Thyroid gland (tissue), 4 donors: ENCODE results near the gene TMEM222. TPM values are rescaled to one million over a fixed set of nuclear protein-coding genes. Genes with fewer than 3 reads are reported as not detected.

Source experiments
- DNase-seq, 2 donors: peaks; one replicate each; pipeline ENCODE4 v3.0.0-alpha.2; 2019
- H3K27ac ChIP-seq, 3 donors: fragments of 200-600 bp; sonication (generic); 1 replicate in 2 of 3; 2 replicates in 1 of 3; pipeline ENCODE4 v1.5.1; 2016 to 2019; ENCODE audit warnings: mild to moderate bottlenecking in 1 of 3, moderate library complexity in 1 of 3
- H3K27me3 ChIP-seq: fragments of 200-600 bp; sonication (generic); one replicate; pipeline ENCODE4 v1.5.1; 2019
- H3K36me3 ChIP-seq, 2 donors: fragments of 200-600 bp; sonication (generic); one replicate each; pipeline ENCODE4 v1.5.1; 2016 to 2019
- H3K4me1 ChIP-seq, 2 donors: fragments of 200-600 bp; sonication (generic); one replicate each; pipeline ENCODE4 v1.5.1; 2017 to 2019
- H3K4me3 ChIP-seq, 3 donors: fragments of 200-600 bp; sonication (generic); replicated peaks in 1 of 3; 1 replicate in 2 of 3; 2 replicates in 1 of 3; pipeline ENCODE4 v1.5.1; 2016; ENCODE audit warnings: mild to moderate bottlenecking in 1 of 3
- H3K9me3 ChIP-seq: fragments of 200-600 bp; sonication (generic); one replicate; pipeline ENCODE4 v1.5.1; 2017
- CTCF ChIP-seq, 6 experiments: fragments of 200-600 bp in 3 of 6; fragments of 450-650 bp in 3 of 6; sonication (generic) in 3 of 6; IDR thresholded peaks; one replicate each; pipeline ENCODE4 v1.5.1; 2016 to 2019; ENCODE audit warnings: antibody characterized with exemption in 6 of 6, mild to moderate bottlenecking in 2 of 6, inconsistent platforms in 1 of 6, moderate library complexity in 1 of 6
- POLR2A ChIP-seq, 2 donors: fragments of 450-650 bp; IDR thresholded peaks; one replicate each; pipeline ENCODE4 v1.6.1; 2017; ENCODE audit warnings: antibody characterized with exemption in 2 of 2, mild to moderate bottlenecking in 2 of 2, moderate library complexity in 1 of 2
- WGBS, 2 donors: methylation state at CpG; one replicate each; pipeline ENCODE4 v1.1.5; 2017; 5-methylcytosine and 5-hydroxymethylcytosine counted together
- intact Hi-C: fragments of 100-400 bp; cut with DNase I; formaldehyde crosslinking; loops from one replicate; pipeline ENCODE4 v1.15.1; 2023
- total RNA-seq, 4 donors: library from RNA; depleted of rRNA; stranded (reverse); fragments of >200 nt; gene quantifications; one replicate each; pipeline ENCODE4 v1.2.3, GENCODE V29; 2016

The TMEM222 gene
- total RNA-seq, 4 donors from 2014 or later: 22.7 to 46.0 (median 30.9) TPM

- peak; percentile 76 to 79 for DNase-seq
- H3K9me3 ChIP-seq: no peaks in the 10 kb centered on the region
- peaks cover 0 to 2% of the 10 kb centered on the region in 2 donors for H3K36me3 ChIP-seq
- peaks cover 19 to 29% of the 10 kb centered on the region in 2 donors for H3K4me1 ChIP-seq
- TF ChIP-seq POLR2A (IDR thresholded peaks at IDR 0.05) (peak in 1 of 2 donors; percentile 7), CTCF (IDR thresholded peaks at IDR 0.05) (no peak)
- H3K4me3 ChIP-seq: peak overlapping the region in 1 of 3 donors; percentile 31
- H3K27me3 ChIP-seq: no peaks in the 10 kb centered on the region
- intact Hi-C loops: no loop called here
- 45 to 54% methylated on average over 29 to 33 of the region's 84 CpGs for WGBS, 2 donors
- no peak overlapping the region for H3K27ac ChIP-seq
Observed at GRCh38 chr1:27349784-27350662, 28.1 kb downstream of the TMEM222 start.

- H3K9me3 ChIP-seq: no peaks in the 10 kb centered on the region
- H3K27me3 ChIP-seq: no peaks in the 10 kb centered on the region
- peaks cover 3 to 7% of the 10 kb centered on the region in 2 donors for H3K36me3 ChIP-seq
- peak overlapping the region in 1 of 3 donors; percentile 8 for H3K27ac ChIP-seq
- intact Hi-C loops: no loop called here
- DNase-seq: peak; percentile 65
- peaks cover 19 to 29% of the 10 kb centered on the region in 2 donors for H3K4me1 ChIP-seq
- no peak overlapping the region for H3K4me3 ChIP-seq
- TF ChIP-seq CTCF (IDR thresholded peaks at IDR 0.05) (no peak), POLR2A (IDR thresholded peaks at IDR 0.05) (no peak)
- WGBS, 2 donors: 42 to 43% methylated on average over 32 to 53 of the region's 62 CpGs
Observed at GRCh38 chr1:27350663-27351540, 28.9 kb downstream of the TMEM222 start.

GRCh38 chr1:27351541-27352107 is 29.7 kb downstream of the TMEM222 start:
- no peak overlapping the region for H3K4me3 ChIP-seq
- TF ChIP-seq POLR2A (IDR thresholded peaks at IDR 0.05): no peak
- TF ChIP-seq CTCF (IDR thresholded peaks at IDR 0.05): no peak
- peaks cover 19 to 29% of the 10 kb centered on the region in 2 donors for H3K4me1 ChIP-seq
- no peak overlapping the region for H3K27ac ChIP-seq
- DNase-seq: no peak
- peaks cover 10 to 15% of the 10 kb centered on the region in 2 donors for H3K36me3 ChIP-seq
- intact Hi-C loops: no loop called here
- no peaks in the 10 kb centered on the region for H3K27me3 ChIP-seq
- 59 to 74% methylated on average over 6 to 8 of the region's 8 CpGs for WGBS, 2 donors
- H3K9me3 ChIP-seq: no peaks in the 10 kb centered on the region

GRCh38 chr1:27353166-27353565 is 31.2 kb downstream of the TMEM222 start:
- no peaks in the 10 kb centered on the region for H3K9me3 ChIP-seq
- WGBS, 2 donors: 77 to 95% methylated on average over 3 to 13 of the region's 13 CpGs
- DNase-seq: no peak
- intact Hi-C loops: no loop called here
- no peaks in the 10 kb centered on the region for H3K27me3 ChIP-seq
- H3K4me3 ChIP-seq: no peak overlapping the region
- H3K36me3 ChIP-seq: peaks cover 12 to 20% of the 10 kb centered on the region in 2 donors
- TF ChIP-seq CTCF (IDR thresholded peaks at IDR 0.05) (no peak), POLR2A (IDR thresholded peaks at IDR 0.05) (no peak)
- peaks cover 19 to 29% of the 10 kb centered on the region in 2 donors for H3K4me1 ChIP-seq
- no peak overlapping the region for H3K27ac ChIP-seq
